Measurements from ENCODE around the gene SEMA6A. TPM values are rescaled to one million over a fixed set of nuclear protein-coding genes. Genes with fewer than 3 reads are reported as not detected.

SEMA6A gene
- total RNA-seq, 4 donors from 2014 or later, result 12.6 to 41.6 (median 15.7) TPM

DNA sequence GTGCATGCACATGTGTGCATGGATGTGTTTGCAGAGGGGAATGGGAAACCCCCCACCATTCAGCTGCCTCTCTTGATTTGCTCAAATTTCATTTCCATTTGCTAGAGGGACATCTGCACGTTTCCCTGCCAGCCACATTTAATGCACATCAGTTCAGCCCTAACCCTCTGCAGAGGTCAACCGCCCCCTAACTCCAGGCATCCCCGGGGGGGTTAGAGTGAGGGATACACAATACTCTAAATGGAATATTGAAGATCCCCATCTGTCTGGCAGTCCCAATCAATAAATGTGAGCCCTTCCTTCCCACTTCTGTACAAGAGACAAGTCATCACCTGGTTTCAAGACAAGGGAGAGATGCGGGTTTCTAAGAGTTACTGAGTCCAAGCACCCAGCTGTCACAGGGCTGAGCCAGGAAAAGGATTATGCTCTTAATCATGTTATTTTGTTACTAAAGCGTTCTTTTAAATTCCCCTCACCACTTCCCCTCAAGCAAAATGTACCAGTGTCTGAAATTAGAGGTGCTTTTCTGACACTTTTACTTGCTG lies 134.1 kb downstream of the SEMA6A start:
- no peak for TF ChIP-seq CTCF (IDR thresholded peaks at IDR 0.05; ENCODE audit: low read depth)

DNA sequence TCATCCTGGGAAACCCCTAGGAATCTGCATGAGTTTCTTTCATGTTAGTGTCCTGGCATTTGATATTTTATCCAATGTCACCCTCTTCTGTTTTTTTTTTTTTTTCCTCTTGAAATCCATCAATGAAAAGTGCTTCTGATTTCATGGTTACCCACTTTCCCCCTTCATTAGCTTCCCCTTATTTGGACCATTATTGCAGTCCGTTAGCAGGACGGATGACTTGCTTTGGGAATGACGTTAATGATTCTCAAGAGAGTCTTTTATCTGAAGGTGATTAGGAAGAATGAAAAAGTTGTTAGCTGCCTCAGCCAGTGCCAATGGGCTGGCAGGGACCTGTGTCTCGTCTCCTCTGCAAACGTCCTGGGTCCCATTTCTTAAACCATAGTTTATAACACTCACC lies 134.7 kb downstream of the SEMA6A start:
- no peak for TF ChIP-seq CTCF (IDR thresholded peaks at IDR 0.05; ENCODE audit: low read depth)

DNA sequence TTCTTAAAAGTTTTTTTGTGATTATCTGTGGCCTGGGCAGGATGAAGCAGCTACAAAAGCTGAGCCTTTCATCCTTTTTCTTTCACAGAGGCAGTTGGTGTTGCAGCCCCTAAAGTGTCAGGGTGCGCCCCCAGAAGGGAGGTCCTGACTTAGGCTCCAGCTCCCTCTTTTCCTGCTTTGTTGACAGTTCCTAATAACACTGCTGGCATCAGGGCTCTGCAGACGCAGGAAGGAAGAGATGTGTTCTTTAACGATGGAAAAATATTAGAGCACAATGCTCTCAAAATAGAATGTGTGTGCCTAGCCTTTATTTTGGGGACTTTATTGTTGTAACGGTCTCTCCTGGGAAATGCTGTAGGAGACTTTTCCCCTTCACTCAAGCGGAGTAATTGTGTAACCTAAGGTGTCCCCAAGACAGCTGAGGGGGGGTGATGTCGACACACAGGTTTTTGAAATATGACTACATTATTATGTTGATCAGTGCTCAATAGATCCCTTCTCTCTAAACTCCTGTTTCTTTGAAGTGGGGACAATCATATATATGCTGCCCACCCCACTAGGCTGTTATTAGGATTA lies 135.6 kb downstream of the SEMA6A start:
- TF ChIP-seq CTCF (IDR thresholded peaks at IDR 0.05; ENCODE audit: low read depth), result no peak

DNA sequence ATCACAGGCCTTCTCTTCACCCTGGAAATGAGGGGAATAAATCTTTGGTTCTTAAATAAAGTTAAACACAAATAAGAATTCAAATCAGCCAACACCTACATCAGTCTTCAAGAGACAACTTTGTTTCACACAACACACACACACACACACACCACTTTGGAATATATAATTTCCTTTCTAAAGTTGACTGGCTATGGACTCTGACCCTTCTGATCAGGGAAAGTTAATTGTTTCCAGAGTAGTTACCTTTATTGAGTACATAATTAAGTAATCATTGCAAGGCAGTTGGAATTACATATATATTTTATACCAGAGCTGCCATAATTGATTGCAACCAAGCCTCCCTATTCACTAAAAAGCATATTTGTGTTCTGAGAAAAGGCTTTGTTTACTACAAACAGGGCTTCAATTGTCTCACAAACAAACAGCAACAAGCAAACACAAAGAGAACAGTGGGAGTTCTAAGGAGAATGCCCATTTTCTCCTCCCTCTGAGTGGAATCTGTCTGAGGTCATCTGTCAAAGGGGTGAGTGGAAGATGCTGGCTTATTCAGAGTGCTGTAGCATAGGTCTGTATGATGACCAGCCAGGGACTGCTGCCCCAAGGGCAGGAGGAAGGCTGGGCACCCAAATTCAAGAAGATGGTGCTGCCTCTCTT lies 136.6 kb downstream of the SEMA6A start:
- TF ChIP-seq CTCF (IDR thresholded peaks at IDR 0.05; ENCODE audit: low read depth), result no peak

DNA sequence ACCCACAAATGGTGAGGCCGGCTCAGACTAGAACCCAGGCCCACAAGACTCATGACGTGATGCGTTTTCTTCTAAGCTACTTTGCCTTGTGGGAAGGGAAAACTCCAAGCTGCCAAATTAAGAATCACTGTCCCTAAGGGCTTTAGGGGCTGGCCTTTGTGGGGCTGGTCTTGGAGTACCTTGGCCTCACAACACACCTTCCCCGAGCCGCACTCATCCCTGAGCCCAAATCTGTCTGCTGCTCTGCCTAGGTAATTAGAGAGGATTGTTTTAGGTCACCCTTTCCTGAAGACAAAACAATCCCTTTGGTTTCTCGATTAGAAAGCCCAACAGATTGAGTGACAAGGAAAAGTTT lies 137.3 kb downstream of the SEMA6A start:
- no peak for TF ChIP-seq CTCF (IDR thresholded peaks at IDR 0.05; ENCODE audit: low read depth)

- no peak for TF ChIP-seq CTCF (IDR thresholded peaks at IDR 0.05; ENCODE audit: low read depth)
Measured at GRCh38 chr5:116436674-116437350, 137.8 kb downstream of the SEMA6A start.

- no peak for TF ChIP-seq CTCF (IDR thresholded peaks at IDR 0.05; ENCODE audit: low read depth)
Measured at GRCh38 chr5:116428966-116429365, 145.7 kb downstream of the SEMA6A start.

Measured in subcutaneous adipose tissue (tissue), 4 donors.